Endodermal cell (in vitro differentiated cells): ENCODE results near the gene FER. TPM values are rescaled to one million over a fixed set of nuclear protein-coding genes. Genes with fewer than 3 reads are reported as not detected.
A peak's percentile ranks its signal among the peaks of the same experiment; 100 is the strongest.

Experiments
- DNase-seq: peaks from one replicate; pipeline ENCODE4 v3.0.0-alpha.2; 2017
- H3K27ac ChIP-seq: 2 replicates; pipeline ENCODE4 v1.5.1; 2013; ENCODE audit warnings: mild to moderate bottlenecking, low read depth, low read length, moderate library complexity
- H3K27me3 ChIP-seq: 2 replicates; pipeline ENCODE4 v1.6.1; 2013; ENCODE audit warnings: mild to moderate bottlenecking, low read length, moderate library complexity; ENCODE audit not compliant: insufficient read depth, control insufficient read depth, poor library complexity, severe bottlenecking
- H3K36me3 ChIP-seq: 2 replicates; pipeline ENCODE4 v1.7.0; 2013; ENCODE audit warnings: mild to moderate bottlenecking, low read length, moderate library complexity; ENCODE audit not compliant: control insufficient read depth, insufficient read depth
- H3K4me1 ChIP-seq: one replicate; pipeline ENCODE4 v1.7.0; 2013; ENCODE audit warnings: low read length; ENCODE audit not compliant: control insufficient read depth, insufficient read depth
- H3K4me3 ChIP-seq: 2 replicates; pipeline ENCODE4 v1.5.1; 2013; ENCODE audit warnings: mild to moderate bottlenecking, low read length, moderate library complexity
- H3K9ac ChIP-seq: 2 replicates; pipeline ENCODE4 v1.6.1; 2013; ENCODE audit warnings: mild to moderate bottlenecking, low read length, moderate library complexity; ENCODE audit not compliant: poor library complexity, severe bottlenecking; ENCODE audit errors: extremely low read depth
- H3K9me3 ChIP-seq: 2 replicates; pipeline ENCODE4 v1.6.1; 2013; ENCODE audit warnings: mild to moderate bottlenecking, low read length, moderate library complexity; ENCODE audit not compliant: control insufficient read depth
- H3K27ac Mint-ChIP-seq: 2 replicates; pipeline ENCODE4 v1.8.0; 2020; ENCODE audit warnings: mixed read lengths
- H3K27me3 Mint-ChIP-seq: 2 replicates; pipeline ENCODE4 v1.8.0; 2021; ENCODE audit warnings: mild to moderate bottlenecking, mixed read lengths; ENCODE audit not compliant: insufficient read depth
- H3K36me3 Mint-ChIP-seq: 2 replicates; pipeline ENCODE4 v1.8.0; 2020; ENCODE audit warnings: low read depth, mixed read lengths
- H3K4me1 Mint-ChIP-seq: 2 replicates; pipeline ENCODE4 v1.8.0; 2020; ENCODE audit warnings: mixed read lengths
- H3K4me3 Mint-ChIP-seq: 2 replicates; pipeline ENCODE4 v1.8.0; 2020; ENCODE audit warnings: mild to moderate bottlenecking, moderate library complexity, mixed read lengths
- H3K9me3 Mint-ChIP-seq: 2 replicates; pipeline ENCODE4 v1.8.0; 2020; ENCODE audit warnings: mild to moderate bottlenecking, mixed read lengths
- CTCF ChIP-seq: fragments of 200-600 bp; sonication (generic); conservative IDR thresholded peaks from 2 replicates; pipeline ENCODE4 v1.5.0; 2021; ENCODE audit warnings: antibody characterized with exemption, mild to moderate bottlenecking
- whole genome bisulfite sequencing, 2 experiments: methylation state at CpG; one replicate each; pipeline versions ENCODE4 v1.1.5 to v1.1.7; 2013; ENCODE audit warnings: missing lambda C conversion rate in 2 of 2, mixed read lengths in 1 of 2; ENCODE audit not compliant: insufficient coverage in 1 of 2, insufficient read length in 1 of 2; 5-methylcytosine and 5-hydroxymethylcytosine counted together
- total RNA-seq, 2 donors: library from RNA; stranded (reverse); fragmentation: NEBNext Ultra II Directional in 1 of 2; extraction: Animal tissue kit (Norgen Biotek cat#: 25700) in 1 of 2; gene quantifications; 2 replicates in 1 of 2; 3 replicates in 1 of 2; pipeline ENCODE4 v1.2.1, GENCODE V29; 2021

Gene FER
- total RNA-seq, 2 donors from 2014 or later = 24.5 to 26.8 TPM

- H3K36me3 Mint-ChIP-seq = no peaks in the 10 kb centered on the region
- peak overlapping the region; percentile 86 for H3K4me3 Mint-ChIP-seq
- no peak for TF ChIP-seq CTCF
- Histone ChIP-seq H3K27ac (no peak overlapping the region), H3K36me3 (no peaks in the 10 kb centered on the region), H3K4me3 (peak overlapping the region; percentile 83), H3K4me1 (peaks cover 5% of the 10 kb centered on the region), H3K9me3 (no peaks in the 10 kb centered on the region), H3K9ac (no peak overlapping the region), H3K27me3 (no peaks in the 10 kb centered on the region)
- H3K4me1 Mint-ChIP-seq = peaks cover 22% of the 10 kb centered on the region
- H3K9me3 Mint-ChIP-seq = no peaks in the 10 kb centered on the region
- H3K27me3 Mint-ChIP-seq = peaks cover 2% of the 10 kb centered on the region
- DNase-seq = no peak
- H3K27ac Mint-ChIP-seq = no peak overlapping the region
- 92 to 96% methylated on average over 4 to 6 of the region's 6 CpGs for WGBS, 2 experiments
These were observed 21.1 kb upstream of the FER start for GRCh38 chr5:108726446-108727235.

DNA sequence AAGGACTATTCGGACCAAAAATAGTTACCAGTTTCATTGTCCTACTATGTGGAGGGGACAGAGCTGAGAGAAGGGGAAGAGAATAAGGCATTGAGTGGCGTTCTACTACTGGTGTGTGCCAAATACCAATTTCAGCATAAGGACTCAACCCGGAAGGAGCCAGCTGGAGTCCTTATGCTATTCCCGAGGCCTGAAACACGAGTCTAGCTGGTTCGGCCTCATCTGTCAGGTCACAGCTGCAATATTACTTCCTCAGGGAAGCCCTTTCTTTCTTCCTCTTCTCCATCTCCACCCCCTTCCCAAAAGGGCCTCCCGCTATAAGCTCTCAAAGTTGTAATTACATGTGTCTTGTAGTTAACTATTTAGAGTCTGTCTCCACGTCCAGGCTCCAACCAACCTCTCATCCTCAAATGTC, 20.5 kb upstream of the FER start:
- peaks cover 2% of the 10 kb centered on the region for H3K27me3 Mint-ChIP-seq
- Histone ChIP-seq H3K27ac (no peak overlapping the region), H3K36me3 (no peaks in the 10 kb centered on the region), H3K9me3 (no peaks in the 10 kb centered on the region), H3K4me3 (peak overlapping the region; percentile 83), H3K27me3 (no peaks in the 10 kb centered on the region), H3K9ac (peak overlapping the region; percentile 81), H3K4me1 (peaks cover 5% of the 10 kb centered on the region)
- peak overlapping the region; percentile 86 for H3K4me3 Mint-ChIP-seq
- 55 to 79% methylated on average over 2 to 8 of the region's 8 CpGs for WGBS, 2 experiments
- TF ChIP-seq CTCF = no peak
- H3K4me1 Mint-ChIP-seq = peaks cover 22% of the 10 kb centered on the region
- no peak for DNase-seq
- peak overlapping the region; percentile 97 for H3K27ac Mint-ChIP-seq
- H3K9me3 Mint-ChIP-seq = no peaks in the 10 kb centered on the region
- H3K36me3 Mint-ChIP-seq = no peaks in the 10 kb centered on the region

DNA sequence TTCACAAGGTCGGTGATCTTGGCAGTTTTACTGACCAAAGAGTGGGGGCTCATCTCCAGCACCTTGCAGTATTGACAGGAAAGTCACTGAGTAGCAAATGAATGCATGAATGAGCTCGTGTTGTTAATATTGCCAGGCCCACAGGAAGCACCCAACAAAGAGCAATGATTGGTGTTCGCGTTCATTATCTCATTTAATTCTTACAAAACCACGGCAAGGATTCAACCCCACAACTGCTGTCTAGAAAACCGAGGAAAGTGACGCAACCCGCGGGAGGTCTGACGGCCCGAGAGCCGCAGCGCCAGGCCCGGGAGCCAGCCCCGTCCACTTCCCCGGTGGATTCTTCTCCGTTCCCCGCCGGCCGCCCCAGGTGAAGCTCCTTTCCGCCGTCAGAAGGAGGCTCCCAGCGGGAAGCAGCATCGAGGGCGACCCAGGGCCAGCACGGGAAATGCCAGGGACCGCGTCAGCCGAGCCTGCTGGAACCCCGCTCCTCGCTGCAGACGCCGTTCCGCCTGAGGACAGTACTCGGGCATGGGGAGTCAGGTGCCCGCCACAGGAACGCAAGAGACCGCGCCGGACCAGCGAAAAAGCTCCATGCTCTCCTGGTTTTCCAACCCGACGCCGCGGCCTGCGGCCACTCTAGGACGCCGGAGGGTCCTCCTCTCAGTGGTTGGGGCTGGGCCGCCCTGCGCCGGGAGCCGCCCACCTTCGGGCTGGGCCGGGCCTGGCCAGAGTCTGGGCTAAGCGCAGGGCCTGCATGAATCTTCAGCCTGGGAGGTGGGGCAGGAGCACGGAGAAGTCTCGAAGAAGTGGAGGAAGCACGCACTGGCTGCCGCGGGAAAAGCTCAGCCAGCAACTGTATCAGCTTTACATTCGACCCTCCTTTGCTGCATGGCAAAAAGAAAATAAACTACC, 19.8 kb upstream of the FER start:
- Mint-ChIP-seq H3K4me3 (peak overlapping the region; percentile 86), H3K27me3 (peaks cover 2% of the 10 kb centered on the region), H3K9me3 (no peaks in the 10 kb centered on the region), H3K36me3 (no peaks in the 10 kb centered on the region), H3K27ac (peak overlapping the region; percentile 97), H3K4me1 (peaks cover 22% of the 10 kb centered on the region)
- Histone ChIP-seq H3K36me3 (no peaks in the 10 kb centered on the region), H3K27me3 (no peaks in the 10 kb centered on the region), H3K4me1 (peaks cover 5% of the 10 kb centered on the region), H3K9ac (peak overlapping the region; percentile 81), H3K9me3 (no peaks in the 10 kb centered on the region), H3K27ac (peak overlapping the region; percentile 69), H3K4me3 (peak overlapping the region; percentile 83)
- DNase-seq = peak; percentile 98
- 1 to 2% methylated on average over 21 to 61 of the region's 61 CpGs for WGBS, 2 experiments
- TF ChIP-seq CTCF = no peak
